ENCODE results near the gene KIRREL2. TPM values are rescaled to one million over a fixed set of nuclear protein-coding genes. Genes with fewer than 3 reads are reported as not detected.

KIRREL2 gene
- total RNA-seq, 1 donor from 2014 or later: 0.18 TPM

- Histone ChIP-seq H3K9me3 (ENCODE audit: insufficient read depth, low read depth, low read length) (peaks cover 3% of the 10 kb centered on the region), H2AFZ (ENCODE audit: low read depth, low read length) (no peak overlapping the region), H3K9ac (ENCODE audit: low read length) (no peak overlapping the region), H3K27me3 (ENCODE audit: insufficient read depth, low read length) (peaks cover 28% of the 10 kb centered on the region), H3K4me3 (ENCODE audit: insufficient read depth, low read depth, low read length) (no peak overlapping the region), H4K20me1 (ENCODE audit: insufficient read depth, low read length) (no peaks in the 10 kb centered on the region), H3K27ac (ENCODE audit: low read depth, low read length) (no peak overlapping the region), H3K36me3 (ENCODE audit: insufficient read depth, low read length) (no peaks in the 10 kb centered on the region), H3K79me2 (ENCODE audit: insufficient read depth, low read length) (no peaks in the 10 kb centered on the region), H3K4me2 (ENCODE audit: low read length) (peak overlapping the region; percentile 50), H3K4me1 (ENCODE audit: insufficient read depth, low read length) (no peaks in the 10 kb centered on the region)
- TF ChIP-seq EZH2 (IDR thresholded peaks at IDR 0.05; ENCODE audit: insufficient read depth, low read length) (no peak), CTCF (IDR thresholded peaks at IDR 0.05; ENCODE audit: insufficient read depth, low read depth, low read length) (no peak)
- H3K9me3 Mint-ChIP-seq (ENCODE audit: unreplicated experiment): peaks cover 28% of the 10 kb centered on the region
- FAIRE-seq: no peak
- H3K27me3 Mint-ChIP-seq (ENCODE audit: low read depth, unreplicated experiment): peaks cover 75% of the 10 kb centered on the region
- H3K4me1 Mint-ChIP-seq (ENCODE audit: low read depth, unreplicated experiment): peaks cover 12% of the 10 kb centered on the region
- no peaks in the 10 kb centered on the region for H3K36me3 Mint-ChIP-seq (ENCODE audit: low read depth, unreplicated experiment)
- H3K4me3 Mint-ChIP-seq (ENCODE audit: unreplicated experiment): peak overlapping the region; percentile 72
- DNase-seq (ENCODE audit: low read depth): no peak
- H3K27ac Mint-ChIP-seq (ENCODE audit: unreplicated experiment): peak overlapping the region; percentile 75
Observed at GRCh38 chr19:35844482-35845214, 12.1 kb upstream of the KIRREL2 start.

- DNase-seq (ENCODE audit: low read depth) (no peak), FAIRE-seq (no peak)
- Histone ChIP-seq H3K27me3 (ENCODE audit: insufficient read depth, low read length) (peaks cover 28% of the 10 kb centered on the region), H3K79me2 (ENCODE audit: insufficient read depth, low read length) (no peaks in the 10 kb centered on the region), H3K27ac (ENCODE audit: low read depth, low read length) (no peak overlapping the region), H3K36me3 (ENCODE audit: insufficient read depth, low read length) (no peaks in the 10 kb centered on the region), H4K20me1 (ENCODE audit: insufficient read depth, low read length) (no peaks in the 10 kb centered on the region), H3K4me3 (ENCODE audit: insufficient read depth, low read depth, low read length) (no peak overlapping the region), H2AFZ (ENCODE audit: low read depth, low read length) (peak overlapping the region; percentile 24), H3K4me1 (ENCODE audit: insufficient read depth, low read length) (no peaks in the 10 kb centered on the region), H3K4me2 (ENCODE audit: low read length) (peak overlapping the region; percentile 50), H3K9me3 (ENCODE audit: insufficient read depth, low read depth, low read length) (peaks cover 3% of the 10 kb centered on the region), H3K9ac (ENCODE audit: low read length) (no peak overlapping the region)
- Mint-ChIP-seq H3K36me3 (ENCODE audit: low read depth, unreplicated experiment) (no peaks in the 10 kb centered on the region), H3K9me3 (ENCODE audit: unreplicated experiment) (peaks cover 28% of the 10 kb centered on the region), H3K4me3 (ENCODE audit: unreplicated experiment) (peak overlapping the region; percentile 72), H3K27me3 (ENCODE audit: low read depth, unreplicated experiment) (peaks cover 80% of the 10 kb centered on the region), H3K27ac (ENCODE audit: unreplicated experiment) (no peak overlapping the region), H3K4me1 (ENCODE audit: low read depth, unreplicated experiment) (peaks cover 12% of the 10 kb centered on the region)
- TF ChIP-seq EZH2 (IDR thresholded peaks at IDR 0.05; ENCODE audit: insufficient read depth, low read length) (no peak), CTCF (IDR thresholded peaks at IDR 0.05; ENCODE audit: insufficient read depth, low read depth, low read length) (no peak)
Observed at GRCh38 chr19:35845215-35846037, 11.3 kb upstream of the KIRREL2 start.

Measured in astrocyte (in vitro differentiated cells and primary cell).